WTC11 (cell line): ENCODE data around the gene CCDC28B. TPM values are rescaled to one million over a fixed set of nuclear protein-coding genes. Genes with fewer than 3 reads are reported as not detected.

Experiments
- ATAC-seq: fragments of 200-7000 bp; cut with Tn5 transposase; 2 replicates; pipeline ENCODE4 v1.10.0; 2021; ENCODE audit warnings: mild to moderate bottlenecking, moderate library complexity
- CTCF ChIA-PET: fragments of 300-600 bp; sonication (Branson Sonifier 250); formaldehyde crosslinking; loops from one replicate; lab custom pipeline; 2021; ENCODE audit warnings: antibody characterized with exemption; lab: Charles Lee
- POLR2A ChIA-PET: fragments of 350-600 bp; sonication (Branson Sonifier 250); formaldehyde crosslinking; loops from one replicate; lab custom pipeline; 2021; ENCODE audit warnings: antibody characterized with exemption; lab: Charles Lee
- DNase-seq: peaks from one replicate; pipeline ENCODE4 v3.0.0; 2021; ENCODE audit warnings: low spot score
- H3K27ac Mint-ChIP-seq: 2 replicates; pipeline ENCODE4 v1.8.0; 2021; ENCODE audit warnings: mixed read lengths
- H3K27me3 Mint-ChIP-seq: 2 replicates; pipeline ENCODE4 v1.8.0; 2021; ENCODE audit warnings: low read depth, mild to moderate bottlenecking, moderate library complexity, mixed read lengths
- H3K36me3 Mint-ChIP-seq: 2 replicates; pipeline ENCODE4 v1.8.0; 2021; ENCODE audit warnings: mixed read lengths
- H3K4me1 Mint-ChIP-seq: 2 replicates; pipeline ENCODE4 v1.8.0; 2022; ENCODE audit warnings: mixed read lengths
- H3K4me3 Mint-ChIP-seq: 2 replicates; pipeline ENCODE4 v1.8.0; 2021; ENCODE audit warnings: mild to moderate bottlenecking, moderate library complexity, mixed read lengths
- H3K9me3 Mint-ChIP-seq: 2 replicates; pipeline ENCODE4 v1.8.0; 2021; ENCODE audit warnings: mixed read lengths
- FOXJ3 ChIP-seq: sonication (generic); formaldehyde crosslinking; IDR thresholded peaks from 2 replicates; pipeline ENCODE4 v1.9.0; 2021; ENCODE audit warnings: missing genetic modification reagents, mild to moderate bottlenecking, borderline replicate concordance
- GABPB1 ChIP-seq: sonication (generic); formaldehyde crosslinking; IDR thresholded peaks from 2 replicates; pipeline ENCODE4 v1.8.1; 2023; ENCODE audit warnings: mild to moderate bottlenecking, missing genetic modification reagents
- GRHL2 ChIP-seq: fragments of 250-450 bp; sonication (Bioruptor Pico); IDR thresholded peaks from 2 replicates; pipeline ENCODE4 v1.8.0; 2022; ENCODE audit warnings: mild to moderate bottlenecking, moderate library complexity; ENCODE audit not compliant: insufficient replicate concordance, severe bottlenecking
- HMGA2 ChIP-seq: fragments of 250-450 bp; sonication (Bioruptor Pico); IDR thresholded peaks from 2 replicates; pipeline ENCODE4 v1.4.0; 2021; ENCODE audit warnings: mild to moderate bottlenecking, moderate library complexity
- JAZF1 ChIP-seq: fragments of 250-450 bp; sonication (Bioruptor Pico); IDR thresholded peaks from 2 replicates; pipeline ENCODE4 v1.9.0; 2021; ENCODE audit warnings: moderate library complexity, mild to moderate bottlenecking, inconsistent platforms
- MXD4 ChIP-seq: fragments of 250-450 bp; sonication (Bioruptor Pico); IDR thresholded peaks from 2 replicates; pipeline ENCODE4 v1.8.0; 2021; ENCODE audit warnings: mild to moderate bottlenecking, moderate library complexity, borderline replicate concordance
- OVOL2 ChIP-seq: fragments of 250-450 bp; sonication (Bioruptor Pico); IDR thresholded peaks from 2 replicates; pipeline ENCODE4 v1.9.0; 2021; ENCODE audit warnings: mild to moderate bottlenecking, borderline replicate concordance
- PRRX2 ChIP-seq: fragments of 250-450 bp; sonication (Bioruptor Pico); IDR thresholded peaks from 2 replicates; pipeline ENCODE4 v1.8.0; 2021; ENCODE audit warnings: mild to moderate bottlenecking
- TCF7 ChIP-seq: sonication (generic); formaldehyde crosslinking; IDR thresholded peaks from 2 replicates; pipeline ENCODE4 v1.8.0; 2022; ENCODE audit warnings: mild to moderate bottlenecking, low read depth, missing genetic modification reagents, moderate library complexity
- TP53 ChIP-seq: sonication (generic); formaldehyde crosslinking; IDR thresholded peaks from 2 replicates; pipeline ENCODE4 v1.8.1; 2023; ENCODE audit warnings: mild to moderate bottlenecking, missing genetic modification reagents
- ZNF232 ChIP-seq: sonication (generic); formaldehyde crosslinking; IDR thresholded peaks from 2 replicates; pipeline ENCODE4 v1.8.0; 2022; ENCODE audit warnings: mild to moderate bottlenecking, missing genetic modification reagents
- total RNA-seq: library from RNA; stranded (reverse); gene quantifications from 3 replicates; pipeline ENCODE4 v1.2.3, GENCODE V29; 2021
- TF ChIP-seq, protein P1 (sequence below): fragments of 250-450 bp; sonication (Bioruptor Pico); IDR thresholded peaks from 2 replicates; pipeline ENCODE4 v1.9.0; 2021; ENCODE audit warnings: moderate library complexity, mild to moderate bottlenecking, inconsistent platforms, borderline replicate concordance
- TF ChIP-seq, protein P2 (sequence below): sonication (generic); formaldehyde crosslinking; IDR thresholded peaks from 2 replicates; pipeline ENCODE4 v1.8.0; 2022; ENCODE audit warnings: mild to moderate bottlenecking, missing genetic modification reagents
- TF ChIP-seq, protein P3 (sequence below): sonication (generic); formaldehyde crosslinking; IDR thresholded peaks from 2 replicates; pipeline ENCODE4 v1.8.0; 2023; ENCODE audit warnings: mild to moderate bottlenecking, missing genetic modification reagents
- TF ChIP-seq, protein P4 (sequence below): fragments of 250-450 bp; sonication (Bioruptor Pico); IDR thresholded peaks from 2 replicates; pipeline ENCODE4 v1.9.0; 2021; ENCODE audit warnings: mild to moderate bottlenecking, borderline replicate concordance
- TF ChIP-seq, protein P5 (sequence below): fragments of 250-450 bp; sonication (Bioruptor Pico); IDR thresholded peaks from 2 replicates; pipeline ENCODE4 v1.9.0; 2021; ENCODE audit warnings: mild to moderate bottlenecking
- TF ChIP-seq, protein P6 (sequence below): sonication (generic); formaldehyde crosslinking; conservative IDR thresholded peaks from 2 replicates; pipeline ENCODE4 v1.8.1; 2022; ENCODE audit warnings: mild to moderate bottlenecking, missing genetic modification reagents

Gene CCDC28B
- total RNA-seq, 1 experiment from 2014 or later: 34.4 TPM

DNA sequence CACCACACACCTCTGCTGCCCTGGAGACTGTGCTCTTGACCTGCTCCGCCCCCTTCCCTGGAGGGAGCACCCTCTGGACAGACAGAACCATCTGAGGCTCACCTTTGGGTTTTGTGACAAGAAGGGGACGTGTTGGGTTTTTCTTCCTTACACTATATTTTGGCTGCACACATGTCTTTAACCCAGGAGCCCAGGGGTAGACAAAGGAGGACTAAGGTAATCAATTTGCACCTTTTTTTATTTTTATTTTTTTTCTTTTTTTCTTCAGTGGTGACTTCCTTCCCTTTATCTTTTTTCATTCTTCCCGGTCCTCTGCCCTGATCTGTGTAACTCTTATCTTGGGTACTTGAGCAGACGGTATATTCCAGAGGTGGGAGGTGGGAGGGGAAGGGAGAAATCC lies 29.4 kb upstream of the CCDC28B start:
- no peak for DNase-seq
- ATAC-seq: no peak
- ChIA-PET CTCF (no interaction called here), POLR2A (interaction anchor here (0.6 kb wide), 1 partner anchor 47 kb away, joined by 3 read pairs; no protein-coding TSS in a partner anchor)
- Mint-ChIP-seq H3K36me3 (peaks cover 51% of the 10 kb centered on the region), H3K9me3 (peaks cover 5% of the 10 kb centered on the region; the same call in 1 of the 2 replicates), H3K4me1 (no peaks in the 10 kb centered on the region), H3K4me3 (no peak overlapping the region), H3K27me3 (no peaks in the 10 kb centered on the region), H3K27ac (no peak overlapping the region)
- TF ChIP-seq FOXJ3 (CRISPR knock-in tag) (no peak), TCF7 (CRISPR knock-in tag) (no peak), MXD4 (CRISPR knock-in tag) (no peak), TP53 (CRISPR knock-in tag) (no peak), GRHL2 (CRISPR knock-in tag) (no peak), OVOL2 (CRISPR knock-in tag) (no peak), HMGA2 (CRISPR knock-in tag) (no peak), JAZF1 (CRISPR knock-in tag) (no peak), ZNF232 (CRISPR knock-in tag) (no peak), PRRX2 (no peak), GABPB1 (CRISPR knock-in tag) (no peak)
- TF ChIP-seq, protein P1, sequence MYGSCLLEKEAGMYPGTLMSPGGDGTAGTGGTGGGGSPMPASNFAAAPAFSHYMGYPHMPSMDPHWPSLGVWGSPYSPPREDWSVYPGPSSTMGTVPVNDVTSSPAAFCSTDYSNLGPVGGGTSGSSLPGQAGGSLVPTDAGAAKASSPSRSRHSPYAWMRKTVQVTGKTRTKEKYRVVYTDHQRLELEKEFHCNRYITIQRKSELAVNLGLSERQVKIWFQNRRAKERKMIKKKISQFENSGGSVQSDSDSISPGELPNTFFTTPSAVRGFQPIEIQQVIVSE: no peak
- TF ChIP-seq, protein P2, sequence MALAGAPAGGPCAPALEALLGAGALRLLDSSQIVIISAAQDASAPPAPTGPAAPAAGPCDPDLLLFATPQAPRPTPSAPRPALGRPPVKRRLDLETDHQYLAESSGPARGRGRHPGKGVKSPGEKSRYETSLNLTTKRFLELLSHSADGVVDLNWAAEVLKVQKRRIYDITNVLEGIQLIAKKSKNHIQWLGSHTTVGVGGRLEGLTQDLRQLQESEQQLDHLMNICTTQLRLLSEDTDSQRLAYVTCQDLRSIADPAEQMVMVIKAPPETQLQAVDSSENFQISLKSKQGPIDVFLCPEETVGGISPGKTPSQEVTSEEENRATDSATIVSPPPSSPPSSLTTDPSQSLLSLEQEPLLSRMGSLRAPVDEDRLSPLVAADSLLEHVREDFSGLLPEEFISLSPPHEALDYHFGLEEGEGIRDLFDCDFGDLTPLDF (CRISPR knock-in tag): no peak
- TF ChIP-seq, protein P3, sequence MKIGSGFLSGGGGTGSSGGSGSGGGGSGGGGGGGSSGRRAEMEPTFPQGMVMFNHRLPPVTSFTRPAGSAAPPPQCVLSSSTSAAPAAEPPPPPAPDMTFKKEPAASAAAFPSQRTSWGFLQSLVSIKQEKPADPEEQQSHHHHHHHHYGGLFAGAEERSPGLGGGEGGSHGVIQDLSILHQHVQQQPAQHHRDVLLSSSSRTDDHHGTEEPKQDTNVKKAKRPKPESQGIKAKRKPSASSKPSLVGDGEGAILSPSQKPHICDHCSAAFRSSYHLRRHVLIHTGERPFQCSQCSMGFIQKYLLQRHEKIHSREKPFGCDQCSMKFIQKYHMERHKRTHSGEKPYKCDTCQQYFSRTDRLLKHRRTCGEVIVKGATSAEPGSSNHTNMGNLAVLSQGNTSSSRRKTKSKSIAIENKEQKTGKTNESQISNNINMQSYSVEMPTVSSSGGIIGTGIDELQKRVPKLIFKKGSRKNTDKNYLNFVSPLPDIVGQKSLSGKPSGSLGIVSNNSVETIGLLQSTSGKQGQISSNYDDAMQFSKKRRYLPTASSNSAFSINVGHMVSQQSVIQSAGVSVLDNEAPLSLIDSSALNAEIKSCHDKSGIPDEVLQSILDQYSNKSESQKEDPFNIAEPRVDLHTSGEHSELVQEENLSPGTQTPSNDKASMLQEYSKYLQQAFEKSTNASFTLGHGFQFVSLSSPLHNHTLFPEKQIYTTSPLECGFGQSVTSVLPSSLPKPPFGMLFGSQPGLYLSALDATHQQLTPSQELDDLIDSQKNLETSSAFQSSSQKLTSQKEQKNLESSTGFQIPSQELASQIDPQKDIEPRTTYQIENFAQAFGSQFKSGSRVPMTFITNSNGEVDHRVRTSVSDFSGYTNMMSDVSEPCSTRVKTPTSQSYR (CRISPR knock-in tag): no peak
- TF ChIP-seq, protein P4, sequence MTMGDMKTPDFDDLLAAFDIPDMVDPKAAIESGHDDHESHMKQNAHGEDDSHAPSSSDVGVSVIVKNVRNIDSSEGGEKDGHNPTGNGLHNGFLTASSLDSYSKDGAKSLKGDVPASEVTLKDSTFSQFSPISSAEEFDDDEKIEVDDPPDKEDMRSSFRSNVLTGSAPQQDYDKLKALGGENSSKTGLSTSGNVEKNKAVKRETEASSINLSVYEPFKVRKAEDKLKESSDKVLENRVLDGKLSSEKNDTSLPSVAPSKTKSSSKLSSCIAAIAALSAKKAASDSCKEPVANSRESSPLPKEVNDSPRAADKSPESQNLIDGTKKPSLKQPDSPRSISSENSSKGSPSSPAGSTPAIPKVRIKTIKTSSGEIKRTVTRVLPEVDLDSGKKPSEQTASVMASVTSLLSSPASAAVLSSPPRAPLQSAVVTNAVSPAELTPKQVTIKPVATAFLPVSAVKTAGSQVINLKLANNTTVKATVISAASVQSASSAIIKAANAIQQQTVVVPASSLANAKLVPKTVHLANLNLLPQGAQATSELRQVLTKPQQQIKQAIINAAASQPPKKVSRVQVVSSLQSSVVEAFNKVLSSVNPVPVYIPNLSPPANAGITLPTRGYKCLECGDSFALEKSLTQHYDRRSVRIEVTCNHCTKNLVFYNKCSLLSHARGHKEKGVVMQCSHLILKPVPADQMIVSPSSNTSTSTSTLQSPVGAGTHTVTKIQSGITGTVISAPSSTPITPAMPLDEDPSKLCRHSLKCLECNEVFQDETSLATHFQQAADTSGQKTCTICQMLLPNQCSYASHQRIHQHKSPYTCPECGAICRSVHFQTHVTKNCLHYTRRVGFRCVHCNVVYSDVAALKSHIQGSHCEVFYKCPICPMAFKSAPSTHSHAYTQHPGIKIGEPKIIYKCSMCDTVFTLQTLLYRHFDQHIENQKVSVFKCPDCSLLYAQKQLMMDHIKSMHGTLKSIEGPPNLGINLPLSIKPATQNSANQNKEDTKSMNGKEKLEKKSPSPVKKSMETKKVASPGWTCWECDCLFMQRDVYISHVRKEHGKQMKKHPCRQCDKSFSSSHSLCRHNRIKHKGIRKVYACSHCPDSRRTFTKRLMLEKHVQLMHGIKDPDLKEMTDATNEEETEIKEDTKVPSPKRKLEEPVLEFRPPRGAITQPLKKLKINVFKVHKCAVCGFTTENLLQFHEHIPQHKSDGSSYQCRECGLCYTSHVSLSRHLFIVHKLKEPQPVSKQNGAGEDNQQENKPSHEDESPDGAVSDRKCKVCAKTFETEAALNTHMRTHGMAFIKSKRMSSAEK: no peak
- TF ChIP-seq, protein P5, sequence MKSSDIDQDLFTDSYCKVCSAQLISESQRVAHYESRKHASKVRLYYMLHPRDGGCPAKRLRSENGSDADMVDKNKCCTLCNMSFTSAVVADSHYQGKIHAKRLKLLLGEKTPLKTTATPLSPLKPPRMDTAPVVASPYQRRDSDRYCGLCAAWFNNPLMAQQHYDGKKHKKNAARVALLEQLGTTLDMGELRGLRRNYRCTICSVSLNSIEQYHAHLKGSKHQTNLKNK (CRISPR knock-in tag): no peak
- TF ChIP-seq, protein P6, sequence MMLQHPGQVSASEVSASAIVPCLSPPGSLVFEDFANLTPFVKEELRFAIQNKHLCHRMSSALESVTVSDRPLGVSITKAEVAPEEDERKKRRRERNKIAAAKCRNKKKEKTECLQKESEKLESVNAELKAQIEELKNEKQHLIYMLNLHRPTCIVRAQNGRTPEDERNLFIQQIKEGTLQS (CRISPR knock-in tag): no peak
